ENCODE data around the gene EMC7. TPM values are rescaled to one million over a fixed set of nuclear protein-coding genes. Genes with fewer than 3 reads are reported as not detected.

Gene EMC7
- total and polyA plus RNA-seq, 2 experiments from 2014 or later: 18.3 to 55.1 TPM

DNA sequence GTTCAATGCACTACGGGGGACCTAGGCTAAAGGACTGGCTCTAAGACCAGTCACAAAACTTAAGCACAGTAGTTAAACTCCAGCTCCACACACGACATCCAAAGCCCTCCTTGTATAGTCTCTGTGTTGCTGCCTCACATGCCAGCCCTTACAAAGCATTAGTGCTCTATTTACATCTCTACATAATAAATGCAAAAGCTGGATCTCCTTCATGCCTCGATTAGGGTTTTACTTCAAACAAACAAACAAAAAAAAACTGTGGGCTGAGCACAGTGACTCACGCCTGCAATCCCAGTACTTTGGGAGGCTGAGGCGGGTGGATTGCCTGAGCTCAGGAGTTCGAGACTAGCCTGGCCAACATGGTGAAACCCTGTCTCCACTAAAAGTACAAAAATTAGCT is 9.8 kb upstream of the EMC7 start:
- no peaks in the 10 kb centered on the region for H3K27me3 ChIP-seq (ENCODE audit: insufficient read depth)
- no peak overlapping the region for H3K4me3 Mint-ChIP-seq
- H3K27ac ChIP-seq (ENCODE audit: low read depth): no peak overlapping the region
- no peaks in the 10 kb centered on the region for H3F3A ChIP-seq (replicated peaks; ENCODE audit: low read depth)
- H3K27me3 Mint-ChIP-seq (ENCODE audit: insufficient read depth, low read depth, poor library complexity): peaks cover 8% of the 10 kb centered on the region
- H3K36me3 Mint-ChIP-seq (ENCODE audit: low read depth): no peaks in the 10 kb centered on the region
- no peak for DNase-seq (ENCODE audit: low spot score)
- H3K9me2 ChIP-seq (ENCODE audit: insufficient read depth): no peaks in the 10 kb centered on the region
- no peak overlapping the region for H3K4me3 ChIP-seq
- H2AFZ ChIP-seq: peak overlapping the region; percentile 33
- TF ChIP-seq NANOG (IDR thresholded peaks at IDR 0.05; ENCODE audit: borderline replicate concordance) (no peak), POLR2AphosphoS5 (IDR thresholded peaks at IDR 0.05; ENCODE audit: low read depth) (no peak), CREB1 (CRISPR knock-in tag; IDR thresholded peaks at IDR 0.05; ENCODE audit: low read depth) (no peak), JUNB (IDR thresholded peaks at IDR 0.05; ENCODE audit: unreplicated experiment) (no peak), ZNF331 (CRISPR knock-in tag; IDR thresholded peaks at IDR 0.05; ENCODE audit: low read depth) (no peak), EZH2phosphoT487 (IDR thresholded peaks at IDR 0.05; ENCODE audit: unreplicated experiment) (no peak), ZNF114 (CRISPR knock-in tag; IDR thresholded peaks at IDR 0.05) (no peak), STAT1 (IDR thresholded peaks at IDR 0.05; ENCODE audit: unreplicated experiment) (no peak), EZH2 (IDR thresholded peaks at IDR 0.05; ENCODE audit: low read depth, unreplicated experiment) (no peak)
- TF ChIP-seq, protein P1, sequence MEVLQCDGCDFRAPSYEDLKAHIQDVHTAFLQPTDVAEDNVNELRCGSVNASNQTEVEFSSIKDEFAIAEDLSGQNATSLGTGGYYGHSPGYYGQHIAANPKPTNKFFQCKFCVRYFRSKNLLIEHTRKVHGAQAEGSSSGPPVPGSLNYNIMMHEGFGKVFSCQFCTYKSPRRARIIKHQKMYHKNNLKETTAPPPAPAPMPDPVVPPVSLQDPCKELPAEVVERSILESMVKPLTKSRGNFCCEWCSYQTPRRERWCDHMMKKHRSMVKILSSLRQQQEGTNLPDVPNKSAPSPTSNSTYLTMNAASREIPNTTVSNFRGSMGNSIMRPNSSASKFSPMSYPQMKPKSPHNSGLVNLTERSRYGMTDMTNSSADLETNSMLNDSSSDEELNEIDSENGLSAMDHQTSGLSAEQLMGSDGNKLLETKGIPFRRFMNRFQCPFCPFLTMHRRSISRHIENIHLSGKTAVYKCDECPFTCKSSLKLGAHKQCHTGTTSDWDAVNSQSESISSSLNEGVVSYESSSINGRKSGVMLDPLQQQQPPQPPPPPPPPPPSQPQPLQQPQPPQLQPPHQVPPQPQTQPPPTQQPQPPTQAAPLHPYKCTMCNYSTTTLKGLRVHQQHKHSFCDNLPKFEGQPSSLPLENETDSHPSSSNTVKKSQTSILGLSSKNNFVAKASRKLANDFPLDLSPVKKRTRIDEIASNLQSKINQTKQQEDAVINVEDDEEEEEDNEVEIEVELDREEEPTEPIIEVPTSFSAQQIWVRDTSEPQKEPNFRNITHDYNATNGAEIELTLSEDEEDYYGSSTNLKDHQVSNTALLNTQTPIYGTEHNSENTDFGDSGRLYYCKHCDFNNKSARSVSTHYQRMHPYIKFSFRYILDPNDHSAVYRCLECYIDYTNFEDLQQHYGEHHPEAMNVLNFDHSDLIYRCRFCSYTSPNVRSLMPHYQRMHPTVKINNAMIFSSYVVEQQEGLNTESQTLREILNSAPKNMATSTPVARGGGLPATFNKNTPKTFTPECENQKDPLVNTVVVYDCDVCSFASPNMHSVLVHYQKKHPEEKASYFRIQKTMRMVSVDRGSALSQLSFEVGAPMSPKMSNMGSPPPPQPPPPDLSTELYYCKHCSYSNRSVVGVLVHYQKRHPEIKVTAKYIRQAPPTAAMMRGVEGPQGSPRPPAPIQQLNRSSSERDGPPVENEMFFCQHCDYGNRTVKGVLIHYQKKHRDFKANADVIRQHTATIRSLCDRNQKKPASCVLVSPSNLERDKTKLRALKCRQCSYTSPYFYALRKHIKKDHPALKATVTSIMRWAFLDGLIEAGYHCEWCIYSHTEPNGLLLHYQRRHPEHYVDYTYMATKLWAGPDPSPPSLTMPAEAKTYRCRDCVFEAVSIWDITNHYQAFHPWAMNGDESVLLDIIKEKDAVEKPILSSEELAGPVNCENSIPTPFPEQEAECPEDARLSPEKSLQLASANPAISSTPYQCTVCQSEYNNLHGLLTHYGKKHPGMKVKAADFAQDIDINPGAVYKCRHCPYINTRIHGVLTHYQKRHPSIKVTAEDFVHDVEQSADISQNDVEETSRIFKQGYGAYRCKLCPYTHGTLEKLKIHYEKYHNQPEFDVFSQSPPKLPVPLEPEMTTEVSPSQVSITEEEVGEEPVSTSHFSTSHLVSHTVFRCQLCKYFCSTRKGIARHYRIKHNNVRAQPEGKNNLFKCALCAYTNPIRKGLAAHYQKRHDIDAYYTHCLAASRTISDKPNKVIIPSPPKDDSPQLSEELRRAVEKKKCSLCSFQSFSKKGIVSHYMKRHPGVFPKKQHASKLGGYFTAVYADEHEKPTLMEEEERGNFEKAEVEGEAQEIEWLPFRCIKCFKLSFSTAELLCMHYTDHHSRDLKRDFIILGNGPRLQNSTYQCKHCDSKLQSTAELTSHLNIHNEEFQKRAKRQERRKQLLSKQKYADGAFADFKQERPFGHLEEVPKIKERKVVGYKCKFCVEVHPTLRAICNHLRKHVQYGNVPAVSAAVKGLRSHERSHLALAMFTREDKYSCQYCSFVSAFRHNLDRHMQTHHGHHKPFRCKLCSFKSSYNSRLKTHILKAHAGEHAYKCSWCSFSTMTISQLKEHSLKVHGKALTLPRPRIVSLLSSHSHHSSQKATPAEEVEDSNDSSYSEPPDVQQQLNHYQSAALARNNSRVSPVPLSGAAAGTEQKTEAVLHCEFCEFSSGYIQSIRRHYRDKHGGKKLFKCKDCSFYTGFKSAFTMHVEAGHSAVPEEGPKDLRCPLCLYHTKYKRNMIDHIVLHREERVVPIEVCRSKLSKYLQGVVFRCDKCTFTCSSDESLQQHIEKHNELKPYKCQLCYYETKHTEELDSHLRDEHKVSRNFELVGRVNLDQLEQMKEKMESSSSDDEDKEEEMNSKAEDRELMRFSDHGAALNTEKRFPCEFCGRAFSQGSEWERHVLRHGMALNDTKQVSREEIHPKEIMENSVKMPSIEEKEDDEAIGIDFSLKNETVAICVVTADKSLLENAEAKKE (CRISPR knock-in tag; IDR thresholded peaks at IDR 0.05): no peak
- TF ChIP-seq, protein P2, sequence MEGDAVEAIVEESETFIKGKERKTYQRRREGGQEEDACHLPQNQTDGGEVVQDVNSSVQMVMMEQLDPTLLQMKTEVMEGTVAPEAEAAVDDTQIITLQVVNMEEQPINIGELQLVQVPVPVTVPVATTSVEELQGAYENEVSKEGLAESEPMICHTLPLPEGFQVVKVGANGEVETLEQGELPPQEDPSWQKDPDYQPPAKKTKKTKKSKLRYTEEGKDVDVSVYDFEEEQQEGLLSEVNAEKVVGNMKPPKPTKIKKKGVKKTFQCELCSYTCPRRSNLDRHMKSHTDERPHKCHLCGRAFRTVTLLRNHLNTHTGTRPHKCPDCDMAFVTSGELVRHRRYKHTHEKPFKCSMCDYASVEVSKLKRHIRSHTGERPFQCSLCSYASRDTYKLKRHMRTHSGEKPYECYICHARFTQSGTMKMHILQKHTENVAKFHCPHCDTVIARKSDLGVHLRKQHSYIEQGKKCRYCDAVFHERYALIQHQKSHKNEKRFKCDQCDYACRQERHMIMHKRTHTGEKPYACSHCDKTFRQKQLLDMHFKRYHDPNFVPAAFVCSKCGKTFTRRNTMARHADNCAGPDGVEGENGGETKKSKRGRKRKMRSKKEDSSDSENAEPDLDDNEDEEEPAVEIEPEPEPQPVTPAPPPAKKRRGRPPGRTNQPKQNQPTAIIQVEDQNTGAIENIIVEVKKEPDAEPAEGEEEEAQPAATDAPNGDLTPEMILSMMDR (conservative IDR thresholded peaks at IDR 0.05; ENCODE audit: low read depth in 2 of 2): no peak
- TF ChIP-seq, protein P3, sequence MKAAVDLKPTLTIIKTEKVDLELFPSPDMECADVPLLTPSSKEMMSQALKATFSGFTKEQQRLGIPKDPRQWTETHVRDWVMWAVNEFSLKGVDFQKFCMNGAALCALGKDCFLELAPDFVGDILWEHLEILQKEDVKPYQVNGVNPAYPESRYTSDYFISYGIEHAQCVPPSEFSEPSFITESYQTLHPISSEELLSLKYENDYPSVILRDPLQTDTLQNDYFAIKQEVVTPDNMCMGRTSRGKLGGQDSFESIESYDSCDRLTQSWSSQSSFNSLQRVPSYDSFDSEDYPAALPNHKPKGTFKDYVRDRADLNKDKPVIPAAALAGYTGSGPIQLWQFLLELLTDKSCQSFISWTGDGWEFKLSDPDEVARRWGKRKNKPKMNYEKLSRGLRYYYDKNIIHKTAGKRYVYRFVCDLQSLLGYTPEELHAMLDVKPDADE (IDR thresholded peaks at IDR 0.05): no peak
- TF ChIP-seq, protein P4, sequence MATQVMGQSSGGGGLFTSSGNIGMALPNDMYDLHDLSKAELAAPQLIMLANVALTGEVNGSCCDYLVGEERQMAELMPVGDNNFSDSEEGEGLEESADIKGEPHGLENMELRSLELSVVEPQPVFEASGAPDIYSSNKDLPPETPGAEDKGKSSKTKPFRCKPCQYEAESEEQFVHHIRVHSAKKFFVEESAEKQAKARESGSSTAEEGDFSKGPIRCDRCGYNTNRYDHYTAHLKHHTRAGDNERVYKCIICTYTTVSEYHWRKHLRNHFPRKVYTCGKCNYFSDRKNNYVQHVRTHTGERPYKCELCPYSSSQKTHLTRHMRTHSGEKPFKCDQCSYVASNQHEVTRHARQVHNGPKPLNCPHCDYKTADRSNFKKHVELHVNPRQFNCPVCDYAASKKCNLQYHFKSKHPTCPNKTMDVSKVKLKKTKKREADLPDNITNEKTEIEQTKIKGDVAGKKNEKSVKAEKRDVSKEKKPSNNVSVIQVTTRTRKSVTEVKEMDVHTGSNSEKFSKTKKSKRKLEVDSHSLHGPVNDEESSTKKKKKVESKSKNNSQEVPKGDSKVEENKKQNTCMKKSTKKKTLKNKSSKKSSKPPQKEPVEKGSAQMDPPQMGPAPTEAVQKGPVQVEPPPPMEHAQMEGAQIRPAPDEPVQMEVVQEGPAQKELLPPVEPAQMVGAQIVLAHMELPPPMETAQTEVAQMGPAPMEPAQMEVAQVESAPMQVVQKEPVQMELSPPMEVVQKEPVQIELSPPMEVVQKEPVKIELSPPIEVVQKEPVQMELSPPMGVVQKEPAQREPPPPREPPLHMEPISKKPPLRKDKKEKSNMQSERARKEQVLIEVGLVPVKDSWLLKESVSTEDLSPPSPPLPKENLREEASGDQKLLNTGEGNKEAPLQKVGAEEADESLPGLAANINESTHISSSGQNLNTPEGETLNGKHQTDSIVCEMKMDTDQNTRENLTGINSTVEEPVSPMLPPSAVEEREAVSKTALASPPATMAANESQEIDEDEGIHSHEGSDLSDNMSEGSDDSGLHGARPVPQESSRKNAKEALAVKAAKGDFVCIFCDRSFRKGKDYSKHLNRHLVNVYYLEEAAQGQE (IDR thresholded peaks at IDR 0.05; ENCODE audit: unreplicated experiment): no peak
- H4K20me1 ChIP-seq (replicated peaks; ENCODE audit: insufficient read depth): no peaks in the 10 kb centered on the region
- H3K9me3 Mint-ChIP-seq: no peaks in the 10 kb centered on the region; the same call in 2 of the 3 replicates
- peaks cover 6% of the 10 kb centered on the region; the same call in 2 of the 3 replicates for H3K4me1 Mint-ChIP-seq
- H3K4me2 ChIP-seq: no peak overlapping the region
- H3K79me2 ChIP-seq (replicated peaks; ENCODE audit: insufficient read depth): no peaks in the 10 kb centered on the region
- ATAC-seq: no peak; the same call in 2 of the 3 replicates
- no peak overlapping the region; the same call in 1 of the 2 replicates for H3K27ac Mint-ChIP-seq
- no peaks in the 10 kb centered on the region for H3K4me1 ChIP-seq (ENCODE audit: insufficient read depth)
- no peaks in the 10 kb centered on the region for H3K36me3 ChIP-seq (ENCODE audit: insufficient read depth)
